Stimulated activated CD8-positive, alpha-beta memory T cell treated with anti-CD3 and anti-CD28 coated beads, Interleukin-4, amount 100 ng/mL, for 48 hours (primary cell): ENCODE results near the gene LZTR1.
A peak's percentile ranks its signal among the peaks of the same experiment; 100 is the strongest.
"Not testable (repeated sequence)": the region's sequence is repeated elsewhere in the genome, so short reads cannot be mapped to it uniquely, and the experiment has no call there.

Experiments used
- DNase-seq: peaks from one replicate; pipeline ENCODE4 v3.0.0-alpha.2; 2020

The LZTR1 gene

DNA sequence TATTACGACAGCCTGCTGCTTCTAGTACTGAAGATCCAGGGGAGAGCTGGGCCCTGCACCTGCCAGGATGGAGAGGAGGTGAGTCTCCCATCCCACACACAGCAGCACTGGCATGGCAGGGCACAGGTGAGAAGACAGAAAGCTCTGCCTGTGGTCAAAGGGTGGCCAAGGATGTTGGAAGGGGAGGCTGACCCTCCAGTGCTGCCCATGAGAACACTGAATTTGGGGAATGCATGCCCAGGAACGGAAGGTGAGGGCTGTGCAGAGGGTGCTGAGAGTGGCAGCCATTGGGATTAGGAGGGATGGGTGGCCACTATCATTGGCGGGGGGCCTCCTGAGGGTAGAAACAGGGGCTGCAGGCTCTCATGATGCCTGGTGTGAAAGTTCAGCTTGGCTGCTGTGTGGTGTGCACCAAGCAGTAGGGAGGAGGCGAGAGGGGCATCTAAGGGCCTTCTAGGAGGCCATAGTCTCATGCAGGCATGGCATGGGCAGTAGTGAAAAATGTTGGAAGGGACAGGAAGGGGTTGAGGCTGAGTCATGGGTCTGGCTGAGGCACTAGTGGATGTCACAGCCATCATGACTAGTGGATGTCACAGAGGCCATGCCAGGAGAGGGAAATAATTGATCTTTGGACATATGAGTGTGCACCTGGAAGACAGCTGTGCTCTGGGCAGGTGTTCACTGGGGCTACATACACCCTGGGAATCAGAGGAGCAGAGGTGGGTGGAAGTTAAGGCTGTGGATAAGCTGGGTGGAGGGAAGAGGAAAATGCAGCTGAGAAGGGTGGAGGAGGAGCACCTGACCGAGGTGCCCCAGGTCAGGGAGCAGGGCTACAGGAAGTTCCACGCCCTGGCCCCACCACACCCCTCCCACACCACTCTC, 61.1 kb downstream of the LZTR1 start:
- no peak for DNase-seq

DNA sequence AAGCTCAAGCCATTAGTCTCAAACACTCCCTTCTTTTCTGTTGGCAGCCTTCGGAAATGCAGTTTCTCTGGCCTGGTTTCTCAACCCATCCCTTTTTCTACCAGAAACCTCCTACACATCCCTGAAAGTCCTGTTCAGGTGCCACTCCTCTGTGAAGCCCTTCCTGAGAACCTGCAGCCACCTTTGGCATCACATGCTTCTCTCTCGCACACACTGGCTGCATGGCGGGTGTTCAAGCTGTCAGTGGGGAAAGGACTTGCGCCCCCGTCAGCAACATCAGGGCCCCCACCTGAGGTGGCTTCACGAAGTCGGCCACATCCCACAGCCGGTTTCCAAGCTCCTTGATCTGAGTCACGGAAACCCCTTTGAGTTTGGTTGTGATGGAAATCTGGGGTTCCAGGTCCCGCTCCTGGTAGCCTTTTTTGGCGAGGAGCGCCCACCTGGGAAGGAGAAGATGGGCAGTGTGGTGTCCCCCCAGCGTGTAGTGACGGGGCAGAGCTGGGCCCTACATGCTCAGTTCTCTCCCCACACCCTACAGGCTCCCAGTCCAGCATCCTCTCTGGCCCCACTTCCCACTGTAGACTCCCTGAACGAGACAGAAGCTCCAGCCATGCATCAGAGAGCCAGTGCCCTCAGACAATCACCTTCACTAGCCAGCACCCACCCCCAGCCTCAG, 61.9 kb downstream of the LZTR1 start:
- DNase-seq = no peak

DNA sequence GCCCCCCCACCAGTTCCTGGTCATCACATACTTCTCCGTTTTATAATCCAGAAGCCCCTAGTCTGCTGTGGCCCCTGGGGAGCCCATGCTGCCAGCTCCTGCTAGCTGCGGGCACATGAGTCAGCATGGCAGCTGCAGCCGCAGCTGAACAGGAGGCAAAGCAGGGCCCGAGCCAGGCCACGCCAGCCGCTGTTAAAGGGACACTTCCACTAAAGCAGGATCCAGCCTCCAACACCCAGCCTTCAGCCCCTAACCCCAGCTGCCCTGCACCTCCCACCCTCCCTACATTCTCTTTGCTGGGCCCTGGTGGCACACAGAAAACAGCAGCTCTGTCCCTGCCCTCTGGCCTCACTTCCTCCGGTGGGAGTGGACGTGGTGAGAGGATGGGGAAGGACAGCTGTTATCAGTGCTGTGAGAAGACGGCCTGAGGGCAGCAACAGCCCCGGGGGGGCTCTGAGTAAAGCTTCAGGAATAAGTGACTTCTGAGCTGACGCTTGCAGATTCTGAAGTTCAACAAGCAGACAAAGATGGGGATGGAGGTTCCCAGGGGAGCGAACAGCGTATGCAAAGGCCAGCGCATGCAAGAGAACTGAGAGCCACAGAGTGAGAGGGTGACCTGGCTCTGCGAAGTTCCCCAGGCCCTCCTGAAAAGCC, 63.0 kb downstream of the LZTR1 start:
- no peak for DNase-seq

DNA sequence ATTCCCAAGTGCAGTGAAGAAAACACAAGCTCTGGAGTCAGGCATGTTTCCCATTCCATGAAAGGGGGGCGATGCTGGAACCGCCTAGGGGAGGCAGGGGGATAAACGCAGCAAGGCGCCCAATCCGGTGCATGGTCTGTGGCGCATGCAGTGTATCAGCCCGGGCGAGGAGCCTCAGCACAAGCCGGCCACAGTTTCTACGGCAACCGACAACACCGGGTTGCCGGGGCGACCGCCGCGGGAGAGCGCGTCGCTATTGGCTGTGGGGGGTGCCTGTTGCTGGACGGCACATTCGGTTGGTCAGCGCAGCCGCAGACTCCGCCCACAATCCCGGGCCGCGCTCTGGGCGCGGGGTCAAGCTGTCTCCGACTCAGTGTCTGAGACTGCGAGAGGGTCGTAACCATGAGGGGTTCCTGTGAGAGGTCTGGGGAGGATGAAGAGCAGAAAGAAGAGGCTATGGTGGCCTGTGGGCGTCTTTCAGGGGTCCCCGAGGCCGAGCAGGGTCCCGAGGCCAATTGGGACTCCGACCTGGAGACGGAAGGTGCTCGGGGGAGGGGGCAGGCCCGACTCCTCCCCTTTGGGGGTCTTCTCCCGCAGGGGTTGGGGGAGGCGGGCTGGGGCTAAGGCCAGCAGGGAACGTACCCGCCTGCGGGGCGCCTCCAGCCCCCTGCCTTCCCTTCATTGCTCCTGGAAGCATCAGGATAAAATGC, 63.6 kb downstream of the LZTR1 start, which contains the start of gene LRRC74B:
Gene LRRC74B (plus strand): TSS at position 362 of the 710 bp plus-strand sequence. CDS start 41 bp downstream, at position 403.
- peak; percentile 86 for DNase-seq

DNA sequence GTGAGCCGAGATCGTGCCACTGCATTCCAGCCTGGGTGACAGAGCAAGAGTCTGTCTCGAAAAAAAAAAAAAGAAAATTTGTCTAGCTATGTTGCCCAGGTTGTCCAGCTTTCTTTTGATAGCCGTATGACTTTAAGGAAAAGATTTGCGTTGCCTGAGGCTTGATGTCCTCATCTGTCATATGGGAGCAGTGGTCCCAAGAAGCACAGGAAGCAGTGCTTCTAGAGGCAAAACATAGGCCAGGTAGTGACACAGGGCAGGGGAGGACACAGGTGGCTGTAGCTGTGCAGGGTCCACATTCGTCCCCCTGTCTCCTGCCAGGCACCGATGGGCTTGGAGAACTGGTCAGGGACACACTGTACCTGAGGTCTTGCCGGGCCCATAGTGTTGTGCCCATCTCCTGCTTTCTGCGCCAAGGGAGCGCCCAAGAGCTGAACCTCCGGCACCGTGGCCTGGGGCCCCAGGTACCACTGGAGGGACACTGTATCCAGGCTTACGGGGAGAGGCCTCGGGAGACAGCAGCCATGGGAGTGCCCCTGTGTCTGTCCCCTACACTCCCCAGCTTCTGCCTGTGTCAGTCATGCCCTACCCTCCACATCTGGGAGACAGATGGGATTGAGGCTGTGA, 65.1 kb downstream of the LZTR1 start:
- no peak for DNase-seq

DNA sequence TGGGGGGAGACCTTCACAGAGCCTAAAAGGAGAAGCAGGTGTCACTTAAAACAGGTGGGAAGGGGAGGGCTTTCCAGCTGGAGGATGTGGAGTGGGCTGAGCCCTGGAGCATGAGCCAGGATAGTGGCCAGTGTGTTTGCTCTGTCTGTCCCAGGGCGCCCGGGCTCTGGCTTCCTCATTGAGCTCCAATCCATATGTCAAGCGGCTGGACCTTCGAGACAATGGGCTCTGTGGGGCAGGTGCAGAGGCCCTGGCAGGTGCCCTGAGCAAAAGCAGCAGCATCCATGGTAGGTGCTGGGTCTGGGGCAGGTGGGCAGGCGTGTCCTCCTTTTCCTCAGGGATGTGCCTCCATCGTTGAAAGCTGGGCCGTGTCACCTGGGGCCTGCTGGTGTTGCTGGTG, 65.6 kb downstream of the LZTR1 start:
- DNase-seq = no peak

DNA sequence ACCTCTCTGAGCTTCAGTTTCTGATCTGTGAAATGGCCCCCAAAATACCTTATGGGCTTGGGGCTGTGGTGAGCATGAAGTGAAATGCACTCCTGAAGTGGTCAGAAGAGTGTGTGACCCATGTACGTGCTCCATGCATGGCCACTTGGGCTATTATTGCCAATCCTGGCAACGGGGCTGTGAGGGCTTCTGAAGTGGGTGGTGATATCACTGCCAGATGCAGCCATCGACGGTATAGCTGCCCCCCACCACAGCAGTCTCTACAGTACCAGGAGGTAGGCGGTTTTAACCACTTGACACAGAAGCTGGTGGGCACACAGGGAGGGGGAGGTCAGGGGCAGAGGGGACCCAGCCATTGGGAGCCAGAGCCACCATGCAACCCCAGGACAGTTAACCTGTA, 66.4 kb downstream of the LZTR1 start:
- not testable (repeated sequence) for DNase-seq
